GM19324 (cell line): ENCODE results near the gene SLC44A5.
"Not testable (repeated sequence)": the region's sequence is repeated elsewhere in the genome, so short reads cannot be mapped to it uniquely, and the experiment has no call there.

Experiments used
- ATAC-seq: cut with Tn5 transposase; IDR thresholded peaks from one replicate; pipeline ENCODE4 v1.9.1; 2021; ENCODE audit warnings: mild to moderate bottlenecking, moderate library complexity; ENCODE audit not compliant: unreplicated experiment, low FRiP score

The SLC44A5 gene

DNA sequence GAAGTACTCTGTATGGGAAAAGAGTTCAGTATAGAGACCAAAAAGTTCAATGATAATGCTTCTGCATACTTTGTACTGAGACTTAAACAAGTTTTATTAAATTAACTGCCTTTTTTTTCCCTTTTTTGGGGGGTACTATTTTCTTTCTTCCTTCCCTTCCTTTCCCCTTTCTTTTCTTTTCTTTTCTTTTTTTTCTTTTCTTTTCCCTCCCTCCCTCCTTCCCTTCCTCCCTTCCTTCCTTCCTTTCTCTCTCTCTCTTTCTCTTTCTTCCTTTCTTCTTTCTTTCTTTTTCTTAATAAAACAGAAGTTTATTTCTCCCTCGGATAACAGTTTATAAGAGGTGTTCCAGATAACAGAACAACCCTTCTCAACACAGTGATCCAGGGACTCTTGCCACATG is 399.3 kb downstream of the SLC44A5 start:
- ATAC-seq, result no peak

DNA sequence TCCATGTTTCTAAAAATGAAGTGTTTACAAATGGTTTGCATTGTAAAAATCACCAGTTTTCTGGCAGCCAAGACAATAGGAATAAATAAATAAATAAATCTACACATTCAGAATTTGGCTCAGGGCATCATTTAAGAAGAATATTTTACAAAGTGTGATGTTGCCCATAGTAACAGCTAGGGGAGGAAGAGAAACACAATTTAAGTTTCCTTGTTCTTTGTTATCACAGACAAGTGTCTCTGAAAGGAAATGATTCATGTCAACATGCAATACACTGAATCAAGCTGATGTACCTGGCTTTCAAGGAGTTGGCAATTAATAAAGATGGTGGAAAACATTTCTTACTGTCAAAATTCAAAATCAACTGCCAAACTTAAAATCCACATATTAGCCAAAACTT is 402.1 kb downstream of the SLC44A5 start:
- ATAC-seq, result no peak

GRCh38 chr1:75203415-75204277 is 407.3 kb downstream of the SLC44A5 start:
- peak; percentile 81 for ATAC-seq

GRCh38 chr1:75202751-75203150 is 408.2 kb downstream of the SLC44A5 start:
- ATAC-seq, result no peak

DNA sequence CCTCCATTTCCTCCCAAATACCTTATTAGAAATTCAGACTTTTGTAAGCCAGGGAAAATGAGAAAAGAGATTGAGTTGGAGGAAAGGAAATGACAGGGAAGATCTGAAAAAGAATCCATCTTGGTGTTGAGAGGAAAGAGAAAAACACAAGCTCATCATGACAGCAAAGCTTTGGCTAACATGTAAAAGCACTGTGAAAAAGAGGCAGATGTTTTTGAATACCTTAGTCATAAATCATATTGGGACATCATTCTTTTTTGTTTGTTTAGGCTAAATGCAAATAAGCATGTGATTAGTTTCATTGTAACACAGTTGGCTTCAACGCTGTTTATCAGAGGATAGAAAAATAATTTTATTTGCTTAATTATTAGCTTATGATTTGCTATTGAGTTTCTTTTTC is 412.2 kb downstream of the SLC44A5 start:
- no peak for ATAC-seq

GRCh38 chr1:75198163-75198562 is 412.8 kb downstream of the SLC44A5 start:
- no peak for ATAC-seq

GRCh38 chr1:75188892-75189291 is 422.0 kb downstream of the SLC44A5 start:
- ATAC-seq, result no peak

GRCh38 chr1:75181214-75181955 is 429.5 kb downstream of the SLC44A5 start:
- not testable (repeated sequence) for ATAC-seq

DNA sequence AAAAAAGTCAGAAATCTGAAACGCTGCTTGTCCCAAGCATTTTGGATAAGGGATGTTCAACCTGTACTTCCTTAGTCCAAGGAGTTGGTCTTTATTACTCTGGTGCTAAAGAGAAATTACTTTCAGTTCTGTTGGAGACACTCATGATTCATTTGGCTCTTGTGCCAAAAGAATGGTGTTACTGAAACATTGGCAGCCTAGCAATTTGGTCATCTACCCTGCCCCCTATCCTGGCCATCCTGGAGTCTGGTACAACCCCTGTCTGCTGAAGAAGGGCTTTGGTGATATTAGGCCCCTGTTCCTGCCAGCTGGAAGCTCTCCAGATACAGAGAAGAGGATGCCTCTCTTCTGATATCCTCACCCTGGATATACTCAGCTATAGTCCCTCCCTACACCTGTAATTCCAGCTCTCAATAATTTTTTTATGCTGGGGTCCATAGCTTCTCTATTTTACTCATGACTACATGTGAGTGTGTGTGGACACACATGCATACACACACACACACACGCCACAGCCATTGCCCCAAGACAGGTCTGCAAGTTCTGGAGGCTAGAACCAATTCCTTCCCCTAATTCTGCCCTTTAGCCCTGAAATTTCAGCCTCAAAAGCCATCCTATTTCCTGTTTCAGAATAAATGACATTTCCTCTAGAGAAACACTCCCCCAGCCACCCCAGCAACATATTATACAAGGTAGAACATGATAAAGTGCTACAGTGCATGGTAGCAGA is 436.7 kb downstream of the SLC44A5 start:
- ATAC-seq, result no peak

- ATAC-seq, result no peak
These were observed 438.4 kb downstream of the SLC44A5 start for GRCh38 chr1:75172556-75172955.

GRCh38 chr1:75171876-75172275 is 439.0 kb downstream of the SLC44A5 start:
- ATAC-seq, result no peak

DNA sequence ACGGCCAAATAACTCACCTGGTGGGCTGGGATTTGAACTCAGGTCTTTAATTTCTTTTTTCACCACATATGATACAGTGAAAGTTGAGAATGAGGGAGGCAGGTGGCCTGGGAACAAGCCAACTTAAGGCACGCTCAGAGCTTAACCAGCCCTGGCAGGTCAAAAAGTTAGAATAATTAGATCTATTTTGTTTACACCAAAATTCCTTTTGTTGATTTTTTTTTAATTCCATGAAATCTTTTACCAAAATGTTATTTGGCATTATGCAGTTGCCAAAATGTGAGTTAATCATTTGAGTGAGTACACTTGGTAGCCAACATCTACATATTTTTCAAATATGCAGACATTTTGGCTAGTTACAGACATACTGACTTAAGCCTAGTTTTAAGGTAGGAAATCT is 439.9 kb downstream of the SLC44A5 start:
- ATAC-seq, result no peak

DNA sequence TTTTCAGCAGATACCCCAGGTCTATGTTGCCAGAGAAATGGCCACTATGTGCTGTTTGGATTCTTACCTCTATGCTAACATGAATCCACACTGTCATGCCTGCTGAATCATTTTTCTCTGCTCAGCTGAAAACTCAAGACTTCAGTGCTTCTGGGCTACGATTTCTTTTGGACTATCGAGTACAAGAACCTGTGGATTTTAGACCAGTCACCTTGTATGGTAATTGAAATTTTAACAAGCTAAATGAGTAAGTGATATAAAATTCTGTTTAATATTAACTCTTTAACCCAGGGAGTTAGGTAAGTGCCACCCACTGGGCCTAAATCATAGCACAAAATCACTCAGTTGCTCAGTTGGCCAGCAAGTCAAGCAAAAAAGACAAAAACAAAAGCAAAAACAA is 440.9 kb downstream of the SLC44A5 start:
- ATAC-seq, result no peak

GRCh38 chr1:75166821-75167220 is 444.1 kb downstream of the SLC44A5 start:
- no peak for ATAC-seq

- ATAC-seq, result no peak
These were observed 445.6 kb downstream of the SLC44A5 start for GRCh38 chr1:75165264-75165663.

GRCh38 chr1:75159154-75159553 is 451.8 kb downstream of the SLC44A5 start:
- no peak for ATAC-seq
